Adipose tissue (tissue), 3 donors: ENCODE measurements around the gene NSMF. TPM values are rescaled to one million over a fixed set of nuclear protein-coding genes. Genes with fewer than 3 reads are reported as not detected.
"Not testable (repeated sequence)": the region's sequence is repeated elsewhere in the genome, so short reads cannot be mapped to it uniquely, and the experiment has no call there.

Experiments used
- H3K27ac ChIP-seq: one replicate; pipeline ENCODE4 v1.5.1; 2013; ENCODE audit warnings: low read depth, low read length
- WGBS, 3 donors: extraction: QIAGEN DNeasy Blood & Tissue Kit; methylation state at CpG; one replicate each; pipeline ENCODE4 v1.1.7; 2013; 5-methylcytosine and 5-hydroxymethylcytosine counted together
- polyA plus RNA-seq, 3 donors: library from polyadenylated mRNA; stranded (reverse); fragments of 200-250 nt; gene quantifications; one replicate each; pipeline ENCODE4 v1.2.3, GENCODE V29; 2013
- donor health status: healthy with polysubstance abuse.
- donor health status: Bipolar disorder and iron deficiency.
- donor health status: healthy.

The NSMF gene
- polyA plus RNA-seq, 3 donors, result 38.2 to 39.5 (median 39.4) TPM

DNA sequence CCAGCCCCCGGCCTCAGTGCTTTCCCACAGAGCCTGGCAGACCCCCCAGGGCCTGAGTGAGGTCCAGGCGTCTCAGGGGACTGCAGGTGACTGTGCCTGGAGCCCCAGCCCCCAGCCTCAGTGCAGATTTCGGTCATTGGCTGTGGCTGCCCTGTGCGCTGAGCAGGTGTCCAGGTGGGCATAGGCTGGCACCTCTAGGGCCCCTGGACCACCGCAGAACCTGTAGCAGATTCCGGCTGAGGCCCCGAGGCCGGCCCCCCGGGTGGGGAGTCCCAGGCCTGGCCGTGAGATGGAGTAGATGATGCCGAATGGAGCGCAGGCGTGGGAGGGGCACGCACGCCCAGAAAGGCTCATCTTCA lies 48.3 kb downstream of the NSMF start:
- no peak overlapping the region for H3K27ac ChIP-seq
- WGBS, 3 donors, result 80 to 86% (median 80%) methylated on average over 15 of the region's 15 CpGs

DNA sequence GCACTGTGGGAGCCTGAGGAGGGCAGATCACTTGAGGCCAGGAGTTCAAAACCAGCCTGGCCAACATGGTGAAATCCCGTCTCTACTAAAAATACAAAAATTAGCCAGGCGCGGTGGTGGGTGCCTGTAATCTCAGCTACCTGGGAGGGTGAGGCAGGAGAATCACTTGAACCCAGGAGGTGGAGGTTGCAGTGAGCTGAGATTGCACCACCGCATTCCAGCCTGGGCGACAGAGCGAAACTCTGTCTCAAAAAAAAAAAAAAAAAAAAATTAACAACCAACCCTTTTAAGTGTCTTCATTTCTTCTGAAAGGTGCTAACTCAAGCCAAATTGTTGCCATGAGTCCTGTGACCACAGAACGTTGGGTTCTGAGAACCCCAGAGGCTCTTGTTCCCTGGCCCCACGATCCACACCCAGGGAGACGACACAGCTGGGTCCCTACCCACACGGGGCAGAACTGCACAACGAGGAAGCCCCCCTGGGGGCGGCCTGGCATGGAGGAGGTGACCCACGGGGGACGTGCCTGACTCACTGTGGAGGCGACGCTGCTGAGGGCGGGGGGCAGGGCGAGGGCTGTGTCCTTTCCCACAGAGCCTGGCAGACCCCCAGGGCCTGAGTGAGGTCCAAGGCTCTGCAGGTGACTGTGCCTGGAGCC lies 48.8 kb downstream of the NSMF start:
- not testable (repeated sequence) for H3K27ac ChIP-seq
- 65 to 80% (median 77%) methylated on average over 17 to 18 of the region's 18 CpGs for WGBS, 3 donors

DNA sequence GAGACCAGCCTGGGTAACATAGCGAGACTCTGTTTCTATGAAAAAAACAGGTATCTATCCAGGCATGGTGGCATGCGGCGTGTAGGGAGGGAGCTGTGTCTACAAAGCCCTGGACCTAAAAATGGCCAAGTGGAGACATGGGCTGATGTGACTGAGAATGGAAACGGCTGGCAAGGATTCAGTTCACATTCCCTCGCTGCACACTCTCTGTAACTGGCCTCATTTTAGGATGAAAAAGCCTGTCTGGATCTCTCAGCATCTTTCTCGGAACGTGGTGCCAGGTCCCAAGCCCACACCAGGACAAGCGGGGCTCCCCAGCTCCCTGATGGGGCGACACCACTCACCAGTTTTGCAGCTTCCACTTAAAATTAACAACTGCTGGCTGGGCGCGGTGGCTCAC lies 49.6 kb downstream of the NSMF start:
- no peak overlapping the region for H3K27ac ChIP-seq

DNA sequence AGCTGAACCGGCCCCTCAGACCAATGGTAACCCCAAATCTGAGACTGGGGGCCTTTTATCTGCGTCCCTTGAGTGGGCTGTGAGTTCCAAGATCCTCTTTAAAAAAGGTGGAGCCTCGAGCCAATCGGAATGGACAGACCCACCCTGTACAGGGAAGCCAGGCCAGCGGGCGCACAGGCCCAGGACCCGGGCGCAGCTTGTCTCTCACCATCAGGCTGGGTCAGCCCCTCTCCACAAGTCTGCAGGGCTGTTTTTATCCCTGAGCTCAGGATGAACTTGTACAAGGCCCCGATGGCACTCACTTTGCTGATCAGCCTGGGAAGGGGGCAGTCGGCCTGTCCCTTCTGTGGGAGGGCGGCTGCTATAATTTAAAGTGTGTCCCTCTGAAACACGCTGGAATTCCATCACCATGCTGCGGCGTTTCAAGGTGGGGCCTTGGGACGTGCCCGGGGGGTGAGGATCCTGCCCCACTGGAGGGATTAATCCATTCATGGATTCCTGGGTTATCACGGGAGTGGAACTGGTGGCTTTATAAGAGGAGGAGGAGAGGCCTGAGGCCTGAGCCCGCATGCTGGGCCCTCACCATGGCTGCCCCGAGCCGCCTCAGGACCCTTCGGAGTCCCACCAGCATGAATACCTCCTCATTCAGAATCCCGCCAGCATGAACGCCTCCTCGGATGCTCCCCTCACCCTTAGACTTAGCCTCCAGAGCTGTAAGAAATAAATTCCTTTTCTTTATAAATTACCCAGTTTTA lies 50.3 kb downstream of the NSMF start:
- no peak overlapping the region for H3K27ac ChIP-seq
- WGBS, 3 donors, result 95 to 96% (median 95%) methylated on average over 24 of the region's 24 CpGs

More for the DNA sequence above, 49.6 kb downstream of the NSMF start:
- 92 to 93% (median 93%) methylated on average over 11 of the region's 11 CpGs for WGBS, 3 donors

- WGBS, 3 donors, result 49 to 59% (median 59%) methylated on average over 30 to 31 of the region's 31 CpGs
- H3K27ac ChIP-seq, result no peak overlapping the region
Measured at GRCh38 chr9:137407590-137408300, 51.4 kb downstream of the NSMF start.

GRCh38 chr9:137406876-137407589 lies 52.1 kb downstream of the NSMF start:
- 3 to 4% (median 4%) methylated on average over 52 to 63 of the region's 63 CpGs for whole genome bisulfite sequencing, 3 donors
- no peak overlapping the region for H3K27ac ChIP-seq

DNA sequence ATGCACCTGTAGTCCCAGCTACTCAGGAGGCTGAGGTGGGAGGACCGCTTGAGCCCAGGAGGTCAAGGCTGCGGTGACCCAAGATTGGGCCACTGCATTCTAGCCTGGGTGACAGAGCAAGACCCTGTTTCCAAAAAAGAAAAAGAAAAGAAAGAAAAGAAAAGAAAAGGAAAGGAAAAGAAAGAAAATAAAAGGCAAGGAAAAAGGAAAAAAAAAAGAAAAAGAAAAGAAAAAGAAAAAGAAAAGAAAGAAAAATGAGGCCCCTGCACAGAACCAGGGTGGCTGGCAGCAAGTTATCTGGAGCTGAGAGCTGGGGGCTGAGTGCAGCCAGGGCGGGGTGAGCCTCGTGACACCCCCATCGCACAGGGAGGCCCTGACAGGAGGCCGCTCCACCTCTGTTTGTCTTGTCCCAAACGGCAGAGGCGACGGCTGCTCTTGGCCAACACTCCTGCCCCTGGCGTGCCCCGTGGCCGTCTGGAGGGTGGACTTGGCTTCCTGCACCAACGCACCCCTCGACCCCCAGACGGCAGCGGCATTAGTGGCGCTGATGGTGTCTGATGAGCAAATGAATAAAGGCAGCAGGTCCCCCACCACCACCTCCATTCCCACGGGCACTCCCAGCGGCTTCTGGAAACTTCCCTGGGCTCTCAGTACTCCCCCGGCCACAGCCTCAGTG lies 52.9 kb downstream of the NSMF start:
- WGBS, 3 donors, result 52 to 63% (median 56%) methylated on average over 20 of the region's 20 CpGs
- no peak overlapping the region for H3K27ac ChIP-seq

DNA sequence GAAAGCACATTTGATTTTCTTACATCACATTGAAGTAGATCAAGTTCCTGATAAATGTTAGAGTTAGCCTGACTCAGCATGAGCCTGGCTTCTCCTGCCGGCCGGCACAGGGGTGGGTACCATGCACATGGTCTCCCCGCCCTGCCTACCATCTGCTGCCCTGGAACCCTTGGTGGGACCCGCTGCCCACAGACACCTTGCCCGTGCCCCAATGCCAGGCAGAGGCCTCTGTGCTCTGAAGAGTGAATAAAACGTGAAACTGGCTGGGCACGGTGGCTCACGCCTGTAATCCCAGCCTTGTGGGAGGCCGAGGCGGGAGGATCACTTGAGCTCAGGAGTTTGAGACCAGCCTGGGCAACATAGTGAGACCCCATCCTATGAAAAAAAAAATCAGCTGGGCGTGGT lies 53.5 kb downstream of the NSMF start:
- H3K27ac ChIP-seq, result no peak overlapping the region
- whole genome bisulfite sequencing, 3 donors, result 86 to 92% (median 86%) methylated on average over 11 of the region's 11 CpGs

DNA sequence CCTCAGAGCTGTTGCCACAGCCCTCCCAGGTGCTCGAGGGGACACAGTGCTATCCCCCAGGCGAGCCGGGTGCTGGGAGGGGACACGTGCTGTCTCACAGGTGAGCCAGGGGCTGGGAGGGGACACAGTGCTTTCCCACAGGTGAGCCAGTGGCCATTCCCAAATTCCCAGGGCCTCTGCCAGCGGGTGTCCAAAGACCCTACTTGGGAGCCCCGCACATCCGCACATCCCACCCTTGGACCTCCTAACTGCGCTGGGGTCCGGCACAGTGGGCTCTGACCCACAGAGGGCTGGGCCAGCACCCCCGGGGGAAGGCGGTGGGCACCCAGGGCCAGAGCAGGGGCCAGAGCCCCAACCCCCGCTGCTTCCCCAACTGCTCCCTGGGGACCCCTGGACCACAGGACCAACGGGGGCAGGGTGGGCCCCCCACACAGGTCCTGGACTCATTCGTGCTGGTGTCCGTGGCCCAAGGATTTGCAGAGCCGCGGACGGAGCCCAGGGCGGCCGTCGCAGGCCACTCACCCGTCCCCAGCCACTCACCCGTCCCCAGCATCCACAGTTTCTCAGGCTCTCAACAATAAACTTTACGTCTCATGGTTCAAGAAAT lies 54.1 kb downstream of the NSMF start:
- no peak overlapping the region for H3K27ac ChIP-seq
- 92 to 95% (median 92%) methylated on average over 23 to 24 of the region's 24 CpGs for WGBS, 3 donors

- no peak overlapping the region for H3K27ac ChIP-seq
- 95 to 98% (median 96%) methylated on average over 15 of the region's 15 CpGs for WGBS, 3 donors
Measured at GRCh38 chr9:137403269-137403668, 55.9 kb downstream of the NSMF start.

- H3K27ac ChIP-seq, result no peak overlapping the region
- WGBS, 3 donors, result 86 to 92% (median 91%) methylated on average over 11 of the region's 11 CpGs
Measured at GRCh38 chr9:137402746-137403145, 56.4 kb downstream of the NSMF start.

- H3K27ac ChIP-seq, result no peak overlapping the region
- 95 to 98% (median 96%) methylated on average over 60 of the region's 60 CpGs for WGBS, 3 donors
Measured at GRCh38 chr9:137398561-137399468, 60.3 kb downstream of the NSMF start.

- H3K27ac ChIP-seq, result no peak overlapping the region
- 95 to 97% (median 95%) methylated on average over 20 of the region's 20 CpGs for WGBS, 3 donors
Measured at GRCh38 chr9:137397675-137398423, 61.3 kb downstream of the NSMF start.
